PC-3 (cell line): ENCODE measurements around the gene PDP2. TPM values are rescaled to one million over a fixed set of nuclear protein-coding genes. Genes with fewer than 3 reads are reported as not detected.

Experiments
- ATAC-seq: fragments of 200-7000 bp; cut with Tn5 transposase; 2 replicates; pipeline ENCODE4 v1.9.1; 2020; ENCODE audit warnings: mild to moderate bottlenecking, moderate library complexity
- BruUV-seq: library from RNA; stranded (reverse); fragments of 400-500 nt; replicated peaks from 2 replicates; lab custom pipeline; 2021; lab: Mats Ljungman, UMichigan
- CTCF ChIA-PET: fragments of 300-600 bp; sonication (Branson Sonifier 250); formaldehyde crosslinking; loops from one replicate; lab custom pipeline; 2022; ENCODE audit warnings: antibody characterized with exemption; lab: Charles Lee
- POLR2A ChIA-PET: fragments of 300-600 bp; sonication (Branson Sonifier 250); formaldehyde crosslinking; loops from one replicate; lab custom pipeline; 2022; ENCODE audit warnings: antibody characterized with exemption; ENCODE audit not compliant: unreplicated experiment; lab: Charles Lee
- DNase-seq: peaks from one replicate; pipeline ENCODE4 v3.0.0-alpha.2; 2015
- H2AFZ ChIP-seq: fragments of 300-600 bp; sonication (generic); 2 replicates; pipeline ENCODE4 v1.6.0; 2016; ENCODE audit warnings: antibody characterized with exemption, low read length
- H3F3A ChIP-seq: fragments of 300-600 bp; sonication (generic); one replicate; pipeline ENCODE4 v1.6.0; 2017; ENCODE audit warnings: antibody characterized with exemption, low read length, control low read depth, mild to moderate bottlenecking; ENCODE audit not compliant: unreplicated experiment
- H3K27ac ChIP-seq: fragments of 300-600 bp; sonication (generic); 2 replicates; pipeline ENCODE4 v1.5.1; 2016; ENCODE audit warnings: mild to moderate bottlenecking, low read length
- H3K27me3 ChIP-seq: fragments of 300-600 bp; sonication (generic); 2 replicates; pipeline ENCODE4 v1.6.1; 2016; ENCODE audit warnings: low read length, mixed read lengths
- H3K36me3 ChIP-seq: fragments of 300-600 bp; sonication (generic); 2 replicates; pipeline ENCODE4 v1.6.1; 2016; ENCODE audit warnings: low read depth, mixed run types, low read length, mixed read lengths
- H3K4me1 ChIP-seq: fragments of 300-600 bp; sonication (generic); 2 replicates; pipeline ENCODE4 v1.5.1; 2016; ENCODE audit warnings: low read length; ENCODE audit not compliant: insufficient read depth
- H3K4me2 ChIP-seq: fragments of 300-600 bp; sonication (generic); 2 replicates; pipeline ENCODE4 v1.6.0; 2016; ENCODE audit warnings: low read length
- H3K4me3 ChIP-seq: fragments of 300-600 bp; sonication (generic); 2 replicates; pipeline ENCODE4 v1.5.1; 2016; ENCODE audit warnings: mild to moderate bottlenecking, low read length, mixed read lengths
- H3K79me2 ChIP-seq: fragments of 300-600 bp; sonication (generic); 2 replicates; pipeline ENCODE4 v1.6.1; 2017; ENCODE audit warnings: low read length, mixed read lengths
- H3K9ac ChIP-seq: fragments of 300-600 bp; sonication (generic); 2 replicates; pipeline ENCODE4 v1.6.0; 2016; ENCODE audit warnings: mild to moderate bottlenecking, low read length
- H3K9me2 ChIP-seq: fragments of 300-600 bp; sonication (generic); replicated peaks from 2 replicates; pipeline ENCODE4 v1.6.1; 2016; ENCODE audit warnings: mixed run types, low read length, mixed read lengths
- H3K9me3 ChIP-seq: fragments of 300-600 bp; sonication (generic); 2 replicates; pipeline ENCODE4 v1.6.1; 2016; ENCODE audit warnings: low read length, mixed read lengths
- H4K20me1 ChIP-seq: fragments of 300-600 bp; sonication (generic); 2 replicates; pipeline ENCODE4 v1.6.1; 2016; ENCODE audit warnings: low read length, mixed read lengths
- CTCF ChIP-seq: fragments of 300-600 bp; sonication (generic); conservative IDR thresholded peaks from 2 replicates; pipeline ENCODE4 v1.5.1; 2017; ENCODE audit warnings: antibody characterized with exemption, low read depth, mild to moderate bottlenecking, low read length
- EZH2 ChIP-seq: fragments of 300-600 bp; sonication (generic); IDR thresholded peaks from one replicate; pipeline ENCODE4 v1.6.1; 2017; ENCODE audit warnings: antibody characterized with exemption, mild to moderate bottlenecking, low read length; ENCODE audit not compliant: unreplicated experiment
- EZH2phosphoT487 ChIP-seq: fragments of 300-600 bp; sonication (generic); IDR thresholded peaks from 2 replicates; pipeline ENCODE4 v1.6.1; 2018; ENCODE audit warnings: mild to moderate bottlenecking, antibody characterized with exemption, low read length, borderline replicate concordance
- intact Hi-C: fragments of 100-400 bp; cut with micrococcal nuclease; formaldehyde crosslinking; loops from 2 replicates; pipeline ENCODE4 v1.9.0; 2023
- total RNA-seq: library from RNA; depleted of rRNA; stranded (reverse); fragments of >200 nt; gene quantifications from 2 replicates; pipeline ENCODE4 v1.2.3, GENCODE V29; 2014

The PDP2 gene
- total RNA-seq, 1 experiment from 2014 or later, result 2.8 TPM

DNA sequence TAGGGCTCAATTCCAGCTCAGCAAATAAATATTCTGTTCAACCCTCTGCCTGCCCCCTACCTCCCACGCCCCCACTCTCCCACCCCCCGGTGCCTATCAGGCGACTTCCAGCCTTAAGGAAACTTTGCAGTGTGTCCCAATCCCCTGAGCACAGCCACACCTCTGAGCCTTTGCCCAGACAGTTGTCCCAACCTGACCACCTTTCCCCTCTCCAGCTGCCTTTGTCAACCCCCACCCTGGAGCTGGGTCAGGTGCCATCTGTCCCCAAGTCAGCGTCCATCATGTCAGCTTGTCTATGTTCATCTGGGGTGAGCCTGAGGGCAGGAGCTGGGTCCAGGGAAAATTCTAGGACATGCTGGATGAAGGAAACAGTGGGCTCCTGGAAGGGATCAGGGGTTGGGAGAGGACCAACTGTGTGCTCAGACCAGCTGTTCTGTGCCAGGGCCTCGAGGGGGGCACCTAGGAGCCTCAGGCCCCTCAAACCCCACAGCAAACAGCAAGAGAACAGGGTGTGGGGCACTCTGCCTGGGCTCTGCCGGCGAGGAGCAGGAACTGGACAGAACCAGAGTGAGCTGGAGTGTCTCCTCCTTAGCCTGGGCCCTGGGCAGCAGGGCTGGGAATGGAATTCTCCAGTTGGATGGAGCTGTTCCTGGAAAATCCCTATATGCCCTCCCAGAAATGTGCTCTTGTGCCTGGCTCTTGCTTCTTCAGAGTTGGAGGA is 20.6 kb downstream of the PDP2 start:
- no peaks in the 10 kb centered on the region for H3K27me3 ChIP-seq
- no peak for ATAC-seq
- no peak overlapping the region for H3K4me3 ChIP-seq
- no peak for TF ChIP-seq EZH2
- TF ChIP-seq EZH2phosphoT487, result no peak
- no peak for TF ChIP-seq CTCF
- H3K36me3 ChIP-seq, result no peaks in the 10 kb centered on the region
- H3K79me2 ChIP-seq, result no peaks in the 10 kb centered on the region
- no peaks in the 10 kb centered on the region for H3K9me3 ChIP-seq
- POLR2A ChIA-PET, result no interaction called here
- H3K9me2 ChIP-seq, result no peaks in the 10 kb centered on the region
- no peak for DNase-seq
- no peak overlapping the region for H2AFZ ChIP-seq
- BruUV-seq, result no TSS peak
- H3F3A ChIP-seq, result no peaks in the 10 kb centered on the region
- peaks cover 4% of the 10 kb centered on the region; the same call in 1 of the 2 replicates for H3K4me1 ChIP-seq
- intact Hi-C loops, result no loop called here
- no peak overlapping the region for H3K27ac ChIP-seq
- no peaks in the 10 kb centered on the region for H4K20me1 ChIP-seq
- no peak overlapping the region for H3K4me2 ChIP-seq
- CTCF ChIA-PET, result no interaction called here
- H3K9ac ChIP-seq, result no peak overlapping the region

GRCh38 chr16:66901626-66902025 is 21.3 kb downstream of the PDP2 start:
- Histone ChIP-seq H3K27ac (no peak overlapping the region), H3K4me1 (peaks cover 4% of the 10 kb centered on the region; the same call in 1 of the 2 replicates), H3K79me2 (no peaks in the 10 kb centered on the region), H3K9me2 (no peaks in the 10 kb centered on the region), H3K9me3 (no peaks in the 10 kb centered on the region), H3K9ac (no peak overlapping the region), H3K36me3 (no peaks in the 10 kb centered on the region), H3K4me3 (no peak overlapping the region), H3F3A (no peaks in the 10 kb centered on the region), H3K27me3 (no peaks in the 10 kb centered on the region), H4K20me1 (no peaks in the 10 kb centered on the region), H2AFZ (no peak overlapping the region), H3K4me2 (no peak overlapping the region)
- intact Hi-C loops, result no loop called here
- DNase-seq, result no peak
- no TSS peak for BruUV-seq
- ATAC-seq, result no peak
- TF ChIP-seq EZH2phosphoT487, result no peak
- no peak for TF ChIP-seq CTCF
- no peak for TF ChIP-seq EZH2
- ChIA-PET CTCF (no interaction called here), POLR2A (no interaction called here)
